GM12875 (cell line): ENCODE results near the gene CDHR5.
"Not testable (repeated sequence)": the region's sequence is repeated elsewhere in the genome, so short reads cannot be mapped to it uniquely, and the experiment has no call there.

Source experiments
- H3K4me3 ChIP-seq: one replicate; pipeline ENCODE4 v1.5.1; 2011; ENCODE audit warnings: low read depth, low read length, control low read depth
- TF ChIP-seq, protein P1 (sequence below): IDR thresholded peaks from 2 replicates; pipeline ENCODE4 v1.5.1; 2011; ENCODE audit warnings: low read depth, mild to moderate bottlenecking, control low read depth, inconsistent platforms, low read length, moderate library complexity, borderline replicate concordance; ENCODE audit not compliant: insufficient read depth

The CDHR5 gene

DNA sequence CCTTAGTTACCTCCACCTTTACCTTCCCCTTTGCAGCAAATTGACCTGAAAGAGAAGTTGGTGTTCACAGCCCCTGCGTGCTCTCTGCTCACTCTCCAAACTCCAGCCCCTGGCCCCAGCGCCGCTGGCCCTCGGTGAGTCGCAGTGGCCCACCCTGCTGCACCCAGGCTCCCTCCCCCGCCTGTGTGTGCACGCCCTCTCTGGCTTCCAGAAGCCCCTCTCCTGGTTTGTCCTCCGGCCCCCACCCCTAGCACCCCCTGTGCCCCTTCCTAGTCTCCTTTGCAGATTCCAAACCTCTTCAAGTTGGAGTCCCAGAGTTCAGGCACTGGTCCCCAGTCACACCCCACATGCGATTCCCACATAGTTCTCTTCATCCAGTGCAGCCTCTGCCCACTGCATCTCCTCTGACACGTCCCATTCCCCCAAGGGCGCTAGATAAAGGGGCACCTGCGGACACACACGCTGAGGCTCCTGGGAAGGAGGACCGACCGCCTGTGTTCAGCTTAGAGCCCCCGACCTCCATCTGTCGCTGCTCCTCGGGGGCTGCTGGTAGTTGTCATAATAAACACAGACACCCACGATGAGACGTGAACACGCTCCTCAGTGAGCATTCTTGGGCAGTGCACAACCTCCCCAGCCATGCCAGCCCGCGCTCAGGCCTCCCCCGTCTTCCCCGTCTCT, 50.0 kb downstream of the CDHR5 start:
- H3K4me3 ChIP-seq, result peak overlapping the region; percentile 61
- TF ChIP-seq, protein P1, sequence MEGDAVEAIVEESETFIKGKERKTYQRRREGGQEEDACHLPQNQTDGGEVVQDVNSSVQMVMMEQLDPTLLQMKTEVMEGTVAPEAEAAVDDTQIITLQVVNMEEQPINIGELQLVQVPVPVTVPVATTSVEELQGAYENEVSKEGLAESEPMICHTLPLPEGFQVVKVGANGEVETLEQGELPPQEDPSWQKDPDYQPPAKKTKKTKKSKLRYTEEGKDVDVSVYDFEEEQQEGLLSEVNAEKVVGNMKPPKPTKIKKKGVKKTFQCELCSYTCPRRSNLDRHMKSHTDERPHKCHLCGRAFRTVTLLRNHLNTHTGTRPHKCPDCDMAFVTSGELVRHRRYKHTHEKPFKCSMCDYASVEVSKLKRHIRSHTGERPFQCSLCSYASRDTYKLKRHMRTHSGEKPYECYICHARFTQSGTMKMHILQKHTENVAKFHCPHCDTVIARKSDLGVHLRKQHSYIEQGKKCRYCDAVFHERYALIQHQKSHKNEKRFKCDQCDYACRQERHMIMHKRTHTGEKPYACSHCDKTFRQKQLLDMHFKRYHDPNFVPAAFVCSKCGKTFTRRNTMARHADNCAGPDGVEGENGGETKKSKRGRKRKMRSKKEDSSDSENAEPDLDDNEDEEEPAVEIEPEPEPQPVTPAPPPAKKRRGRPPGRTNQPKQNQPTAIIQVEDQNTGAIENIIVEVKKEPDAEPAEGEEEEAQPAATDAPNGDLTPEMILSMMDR, result no peak

DNA sequence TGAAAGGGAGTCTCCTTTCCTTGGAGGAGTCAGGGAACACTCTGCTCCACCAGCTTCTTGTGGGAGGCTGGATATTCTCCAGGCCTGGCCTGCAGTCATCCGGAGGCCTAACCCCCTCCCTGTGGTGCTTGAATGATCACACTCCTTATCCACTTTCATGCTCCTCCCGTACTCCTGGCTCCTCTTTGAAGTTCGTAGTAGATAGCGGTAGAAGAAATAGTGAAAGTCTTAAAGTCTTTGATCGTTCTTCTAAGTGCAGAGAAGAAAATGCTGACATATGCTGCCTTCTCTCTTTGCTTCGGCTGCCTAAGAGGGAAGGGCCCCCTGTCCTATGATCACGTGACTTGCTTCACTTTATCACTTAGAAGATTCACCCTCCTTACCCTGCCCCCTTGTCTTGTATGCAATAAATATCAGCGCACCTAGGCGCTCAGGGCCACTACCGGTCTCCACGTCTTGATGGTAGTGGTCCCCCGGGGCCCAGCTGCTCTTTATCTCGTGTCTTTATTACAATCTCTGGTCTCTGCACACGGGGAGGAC, 50.7 kb downstream of the CDHR5 start:
- H3K4me3 ChIP-seq, result not testable (repeated sequence)

DNA sequence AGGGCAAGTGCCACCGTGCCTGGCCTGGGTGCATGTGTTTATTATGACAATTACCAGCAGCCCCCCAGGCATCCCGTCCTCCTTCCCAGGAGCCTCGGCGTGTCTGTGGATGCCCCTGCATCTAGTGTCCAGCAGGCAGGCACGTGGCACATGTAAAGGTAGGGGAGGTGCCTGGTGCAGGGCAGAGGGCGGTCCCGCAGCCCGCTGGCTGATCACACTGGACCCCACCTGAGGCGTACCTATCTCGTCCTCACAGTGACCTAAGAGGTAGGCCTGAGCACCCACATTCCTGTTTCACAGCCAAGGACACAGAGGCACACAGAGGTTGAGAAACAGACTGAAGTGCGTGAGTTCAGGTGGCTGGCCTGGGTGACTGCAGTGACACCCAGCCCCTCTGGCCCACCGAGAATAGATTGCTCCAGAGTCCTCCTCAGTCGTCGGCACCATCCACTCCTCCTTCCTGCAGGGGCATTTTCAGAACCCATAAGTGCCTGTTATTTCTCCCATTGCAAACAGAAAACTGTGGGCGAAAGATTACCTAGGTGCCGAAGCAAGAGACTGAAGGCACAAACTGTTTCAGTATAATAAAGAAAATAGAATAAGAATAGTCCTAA, 51.5 kb downstream of the CDHR5 start:
- TF ChIP-seq, protein P1, result no peak

DNA sequence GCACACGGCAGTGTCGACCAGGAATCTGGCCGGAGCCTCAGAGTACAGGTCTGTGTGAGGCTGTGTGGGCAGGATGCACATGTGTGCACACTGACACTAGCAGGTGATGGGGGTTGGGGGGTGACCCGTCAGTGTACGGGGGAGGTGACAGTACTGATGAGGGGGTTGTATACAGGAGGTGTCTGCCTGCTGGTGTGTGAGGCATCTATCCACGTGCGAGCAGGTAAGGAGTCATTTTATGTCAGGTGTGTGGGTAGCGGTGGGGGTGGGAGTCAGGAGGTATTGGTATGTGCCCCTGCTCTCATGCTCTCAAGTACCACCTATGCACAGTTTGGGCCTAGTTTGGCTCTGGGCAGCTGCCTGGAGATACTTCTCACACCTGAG, 53.0 kb downstream of the CDHR5 start:
- TF ChIP-seq, protein P1, result no peak
- H3K4me3 ChIP-seq, result no peak overlapping the region

More for the DNA sequence above, 51.5 kb downstream of the CDHR5 start:
- H3K4me3 ChIP-seq, result no peak overlapping the region

GRCh38 chr11:569158-569885, 55.4 kb downstream of the CDHR5 start:
- H3K4me3 ChIP-seq, result peak overlapping the region; percentile 69
- TF ChIP-seq, protein P1, result no peak

DNA sequence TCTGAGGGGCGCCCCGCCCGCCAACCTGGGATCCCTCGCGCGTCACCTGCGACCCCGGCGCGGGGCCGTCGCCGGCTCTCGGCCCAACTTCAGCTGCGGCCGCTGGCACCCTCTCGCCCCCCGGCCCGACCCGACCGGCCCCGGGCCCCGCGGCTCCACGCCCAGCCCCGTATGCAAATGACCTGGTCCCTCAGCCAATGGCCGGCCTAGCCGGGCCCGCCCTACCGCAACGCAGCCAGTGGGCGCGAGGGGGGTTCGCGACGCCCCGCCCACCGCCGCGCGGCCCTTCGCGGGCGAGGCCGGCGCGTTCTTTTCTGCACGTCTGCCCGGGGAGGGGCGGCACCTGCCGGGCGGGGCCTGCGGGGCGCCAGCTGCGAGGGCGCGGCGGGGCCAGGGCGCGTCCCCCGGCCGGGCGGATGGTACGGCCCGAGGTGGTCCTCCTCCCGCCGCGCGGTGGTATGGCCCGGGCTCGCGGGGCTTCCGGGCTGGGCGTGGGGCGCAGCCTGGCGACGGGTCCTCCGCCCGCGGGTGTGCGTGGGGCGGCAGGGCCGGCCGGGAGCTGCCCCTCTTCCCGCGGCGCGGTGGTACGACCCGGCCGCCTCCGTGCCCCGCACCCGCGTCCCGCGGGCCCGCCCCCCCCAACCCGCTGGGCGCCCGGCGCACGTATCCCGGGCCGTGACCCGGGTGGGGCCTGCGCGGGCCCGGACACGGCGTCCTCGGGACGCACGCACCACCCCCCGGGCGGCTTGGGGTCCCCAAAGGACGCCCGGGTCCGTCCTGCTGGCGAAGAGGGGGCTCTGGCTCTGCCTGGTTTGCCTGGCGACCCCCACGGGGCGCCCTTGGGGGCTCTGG, 56.2 kb downstream of the CDHR5 start:
- TF ChIP-seq, protein P1, result no peak
- peak overlapping the region; percentile 69 for H3K4me3 ChIP-seq

DNA sequence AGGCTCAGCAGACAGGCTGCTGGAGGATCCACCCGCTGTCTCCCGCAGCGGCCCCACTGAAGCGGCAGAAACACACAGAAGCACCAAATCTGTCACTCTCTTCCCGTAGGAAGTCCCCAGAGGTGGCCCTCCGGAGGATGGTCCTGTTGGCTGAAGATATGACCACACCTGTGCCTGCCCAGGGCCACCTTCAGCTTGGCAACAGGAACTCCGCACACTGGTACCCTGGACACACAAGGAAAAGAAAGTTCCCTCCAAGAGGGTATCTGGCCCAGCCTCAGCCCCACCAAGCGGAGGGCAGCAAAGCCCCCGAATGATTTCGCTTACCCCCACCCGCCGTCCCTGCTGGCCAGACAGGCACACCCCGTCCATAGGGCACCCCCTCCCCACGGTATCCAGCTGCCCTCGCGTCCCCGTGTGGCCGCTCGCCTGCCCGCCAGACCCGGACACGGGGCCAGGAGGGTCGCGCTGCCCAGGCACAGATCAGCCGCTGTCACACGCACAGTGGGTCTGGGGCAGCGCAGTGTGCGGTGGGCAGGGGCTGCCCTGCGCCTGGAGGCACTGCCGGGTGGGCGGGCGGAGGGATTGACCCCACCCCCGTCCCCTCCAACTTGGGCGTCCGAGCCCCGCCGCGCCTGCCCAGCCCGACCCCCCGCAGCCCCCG, 57.0 kb downstream of the CDHR5 start:
- TF ChIP-seq, protein P1, result no peak
- H3K4me3 ChIP-seq, result peak overlapping the region; percentile 69
